GM18858 (cell line): ENCODE results near the gene TMEM184A.

ENCODE experiments used
- ATAC-seq: cut with Tn5 transposase; IDR thresholded peaks from one replicate; pipeline ENCODE4 v1.9.1; 2021; ENCODE audit not compliant: unreplicated experiment

TMEM184A gene

DNA sequence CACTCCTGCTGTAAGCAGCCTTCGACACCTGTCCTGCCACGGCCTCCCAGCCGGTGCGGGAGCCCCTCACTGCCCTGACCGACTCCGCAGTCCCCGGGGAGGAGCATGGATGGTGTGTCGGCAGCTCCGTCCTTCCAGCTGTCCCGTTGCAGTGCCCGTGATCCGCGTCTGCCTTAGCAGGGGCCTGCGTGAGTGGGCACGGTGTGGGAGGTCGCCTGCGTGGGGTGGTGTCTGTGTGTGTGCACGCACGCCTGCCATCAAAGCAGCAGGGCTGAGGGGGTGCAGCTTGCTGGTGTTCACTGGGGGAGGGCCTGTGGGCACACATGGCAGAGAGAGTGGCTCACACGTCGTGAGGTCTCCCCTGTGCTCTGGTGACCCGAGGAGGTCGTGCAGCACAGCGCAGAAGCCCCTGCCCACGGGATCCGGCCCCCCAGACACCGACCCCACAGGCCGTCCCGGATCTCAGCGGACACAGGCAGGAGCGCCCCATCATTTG lies 15.2 kb downstream of the TMEM184A start:
- no peak for ATAC-seq

DNA sequence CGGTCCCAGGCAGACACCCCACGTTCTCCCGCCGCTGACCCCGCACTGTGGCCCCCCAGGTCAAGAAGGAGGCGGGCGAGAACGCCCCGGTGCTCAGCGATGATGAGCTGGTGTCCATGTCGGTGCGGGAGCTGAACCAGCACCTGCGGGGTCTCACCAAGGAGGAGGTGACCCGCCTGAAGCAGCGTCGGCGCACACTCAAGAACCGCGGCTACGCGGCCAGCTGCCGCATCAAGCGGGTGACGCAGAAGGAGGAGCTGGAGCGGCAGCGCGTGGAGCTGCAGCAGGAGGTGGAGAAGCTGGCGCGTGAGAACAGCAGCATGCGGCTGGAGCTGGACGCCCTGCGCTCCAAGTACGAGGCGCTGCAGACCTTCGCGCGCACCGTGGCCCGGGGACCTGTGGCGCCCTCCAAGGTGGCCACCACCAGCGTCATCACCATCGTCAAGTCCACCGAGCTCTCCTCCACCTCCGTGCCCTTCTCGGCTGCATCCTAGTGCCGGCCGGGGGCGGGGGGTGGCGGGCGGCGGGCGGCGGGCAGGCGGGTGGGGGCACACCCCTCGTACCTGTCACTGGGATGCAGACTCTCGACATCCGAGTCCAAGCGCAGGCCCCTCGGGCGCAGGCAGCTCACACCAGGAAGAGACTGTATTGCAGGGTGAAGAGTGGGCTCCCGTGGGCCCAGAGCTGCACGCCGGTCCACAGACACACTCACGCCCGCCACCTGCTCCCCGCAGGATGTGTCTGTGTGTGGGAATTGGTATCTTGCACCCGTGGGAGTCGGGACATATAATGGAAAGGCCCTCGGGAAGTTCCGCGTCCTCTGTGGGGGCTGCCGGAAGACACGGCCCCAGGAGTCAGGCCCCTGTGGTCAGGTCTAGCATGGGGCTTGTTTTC lies 15.9 kb downstream of the TMEM184A start:
- no peak for ATAC-seq

DNA sequence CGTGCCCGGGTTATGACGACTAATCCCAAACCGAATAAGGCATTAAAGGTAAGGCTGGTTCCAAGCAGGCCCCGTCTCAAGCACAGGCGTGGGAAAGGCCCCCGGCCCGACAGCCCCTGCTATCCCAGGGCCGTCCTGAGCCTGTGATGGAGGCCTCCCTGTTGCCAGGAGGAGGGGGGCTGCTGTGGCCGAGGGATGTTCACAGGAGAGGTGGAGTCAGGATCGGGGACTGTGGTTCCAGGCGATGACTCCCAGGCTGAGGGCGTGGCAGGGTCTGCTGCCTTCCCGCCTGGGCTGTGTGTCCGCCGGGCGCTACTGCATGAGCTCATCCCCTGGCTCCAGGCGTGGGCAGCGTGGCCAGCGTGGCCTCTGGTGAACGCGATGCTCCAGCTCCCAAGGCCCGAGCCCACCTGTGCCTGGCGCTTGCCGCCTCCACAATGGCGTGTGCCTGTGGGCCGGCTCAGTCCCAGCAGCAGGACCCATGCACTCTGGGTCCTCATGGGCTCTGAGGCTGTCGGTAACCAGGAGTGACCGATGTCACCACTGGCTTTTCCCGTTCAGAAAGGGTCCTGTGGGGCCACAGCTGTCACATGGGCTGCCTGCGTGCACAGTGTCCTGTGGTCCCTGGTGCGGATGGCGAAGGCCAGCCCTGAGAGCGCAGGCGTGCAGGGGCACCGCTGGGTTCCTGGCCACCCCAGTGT lies 16.7 kb downstream of the TMEM184A start:
- no peak for ATAC-seq

DNA sequence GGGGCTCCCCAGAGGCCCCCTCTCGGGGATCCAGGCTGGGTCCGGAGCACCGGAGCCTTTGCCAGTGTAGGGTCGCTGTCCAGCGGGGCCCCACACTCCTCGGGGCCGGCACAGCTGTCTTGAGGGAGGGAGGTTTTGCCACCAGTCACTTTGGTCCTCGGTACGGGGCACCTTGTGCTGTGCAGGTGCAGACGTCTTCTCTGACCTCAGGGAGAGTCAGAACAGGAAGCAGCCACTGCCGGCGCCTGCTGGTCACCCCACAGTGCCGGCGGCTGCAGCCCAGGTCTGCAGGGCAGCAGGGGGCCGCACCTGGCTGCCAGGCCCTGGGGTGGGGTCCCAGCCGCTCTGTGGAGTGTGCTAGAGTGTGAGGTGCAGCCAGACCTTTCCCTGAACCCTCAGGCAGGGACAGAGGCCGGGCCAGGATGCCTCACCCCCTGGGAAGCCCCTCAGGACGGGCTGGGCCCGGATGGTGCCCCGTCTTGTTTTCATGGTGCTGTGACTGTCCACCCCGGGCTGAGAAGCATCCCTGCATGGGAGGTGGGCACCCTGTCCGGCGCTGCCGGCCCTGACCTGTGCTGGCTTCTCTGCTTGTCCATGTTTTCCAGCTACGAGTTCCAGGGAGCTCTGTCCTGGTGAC lies 17.3 kb downstream of the TMEM184A start:
- no peak for ATAC-seq

DNA sequence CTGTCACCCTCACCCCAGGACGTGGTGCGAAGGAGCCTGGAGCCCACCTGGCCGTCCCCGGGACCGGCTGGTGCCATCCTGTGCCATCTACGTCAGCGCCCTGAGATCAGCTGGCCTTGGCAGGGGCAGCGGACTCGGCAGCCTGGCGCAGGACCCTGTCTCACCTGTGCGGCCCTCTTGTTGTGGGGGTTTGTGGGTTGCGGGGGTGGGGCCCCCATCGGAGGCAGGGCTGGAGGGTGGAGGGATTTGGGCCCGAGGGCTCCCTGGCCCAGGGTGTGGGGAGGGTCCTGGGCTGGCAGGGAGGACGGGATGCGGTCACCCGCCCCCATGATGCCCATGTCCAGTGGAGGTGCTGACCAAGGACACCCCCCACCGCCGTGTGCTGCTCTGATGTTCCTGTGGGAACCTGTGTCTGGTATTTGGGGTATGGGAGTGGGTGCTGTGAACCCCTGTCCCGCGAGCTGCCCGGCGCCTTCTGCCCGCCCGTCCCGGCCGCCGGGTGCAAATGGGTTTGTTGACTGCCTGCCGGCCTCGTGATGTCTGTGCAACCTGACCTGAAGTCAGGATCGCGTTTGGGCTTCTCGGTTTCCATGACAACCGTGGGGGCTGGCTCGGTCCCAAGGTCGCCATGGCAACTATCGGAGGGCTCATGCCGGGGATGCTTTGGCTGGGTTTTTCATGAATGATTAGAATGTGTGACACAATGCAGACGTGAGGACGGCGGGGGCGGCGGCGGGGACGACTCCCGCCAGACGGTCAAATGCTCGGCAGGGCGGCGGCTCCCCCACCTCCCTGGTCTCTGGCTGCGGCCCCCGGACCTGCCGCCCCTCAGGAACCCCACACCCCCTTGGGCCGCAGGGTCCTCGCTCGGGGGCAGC lies 18.2 kb downstream of the TMEM184A start:
- ATAC-seq, result no peak

DNA sequence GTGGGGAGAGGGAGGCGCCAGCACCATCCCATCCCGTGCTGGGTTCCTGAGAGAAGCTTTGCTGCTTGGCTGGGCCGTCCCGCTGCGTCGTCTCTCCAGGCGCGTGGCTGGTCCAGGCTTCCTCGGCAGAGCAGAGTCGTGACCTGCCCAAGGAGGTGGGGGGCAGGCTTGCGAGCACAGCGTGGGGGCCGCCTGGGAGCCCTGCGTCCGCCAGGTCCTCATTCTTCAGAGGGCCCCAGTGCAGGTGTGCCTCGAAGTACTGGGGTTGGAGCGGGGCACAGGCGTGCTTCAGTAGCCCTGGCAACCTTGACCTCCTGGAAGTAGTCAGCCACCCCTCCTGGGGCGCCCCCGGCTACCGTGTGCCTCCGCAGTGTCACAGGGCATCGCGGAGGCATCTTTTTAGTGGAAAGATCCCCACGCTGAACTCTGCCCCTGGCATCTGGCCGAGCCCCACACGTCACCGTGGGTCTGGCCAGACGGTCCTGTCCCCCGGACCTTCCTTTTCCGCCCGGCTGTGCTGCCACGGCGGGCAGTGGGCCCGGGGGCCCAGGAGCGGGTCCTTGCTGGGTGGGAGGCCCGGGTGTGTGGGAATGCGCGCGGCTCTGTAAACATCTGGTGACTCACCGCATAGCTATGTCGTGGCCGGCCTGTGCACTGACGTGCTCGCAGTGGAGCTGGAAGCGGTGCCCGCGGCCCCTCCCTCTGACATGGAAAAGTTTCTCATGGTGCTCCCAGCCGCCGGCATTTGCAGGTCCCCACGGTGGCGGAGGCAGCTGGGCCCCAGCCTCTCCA lies 19.1 kb downstream of the TMEM184A start:
- no peak for ATAC-seq

DNA sequence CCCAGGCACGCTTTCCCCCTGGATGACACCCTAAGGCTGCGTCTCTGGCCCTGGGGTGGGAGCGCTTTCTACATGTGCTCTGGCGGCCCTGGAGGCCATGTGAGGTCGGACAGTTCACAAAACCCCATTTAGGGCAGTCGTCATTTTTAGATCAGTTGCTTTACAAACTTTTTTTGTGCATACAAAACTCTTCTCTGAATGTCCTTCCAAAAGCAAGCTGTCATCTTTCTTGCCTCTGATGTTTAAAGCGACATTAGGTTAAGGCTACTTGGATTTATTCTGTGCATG lies 19.6 kb downstream of the TMEM184A start:
- ATAC-seq, result no peak

DNA sequence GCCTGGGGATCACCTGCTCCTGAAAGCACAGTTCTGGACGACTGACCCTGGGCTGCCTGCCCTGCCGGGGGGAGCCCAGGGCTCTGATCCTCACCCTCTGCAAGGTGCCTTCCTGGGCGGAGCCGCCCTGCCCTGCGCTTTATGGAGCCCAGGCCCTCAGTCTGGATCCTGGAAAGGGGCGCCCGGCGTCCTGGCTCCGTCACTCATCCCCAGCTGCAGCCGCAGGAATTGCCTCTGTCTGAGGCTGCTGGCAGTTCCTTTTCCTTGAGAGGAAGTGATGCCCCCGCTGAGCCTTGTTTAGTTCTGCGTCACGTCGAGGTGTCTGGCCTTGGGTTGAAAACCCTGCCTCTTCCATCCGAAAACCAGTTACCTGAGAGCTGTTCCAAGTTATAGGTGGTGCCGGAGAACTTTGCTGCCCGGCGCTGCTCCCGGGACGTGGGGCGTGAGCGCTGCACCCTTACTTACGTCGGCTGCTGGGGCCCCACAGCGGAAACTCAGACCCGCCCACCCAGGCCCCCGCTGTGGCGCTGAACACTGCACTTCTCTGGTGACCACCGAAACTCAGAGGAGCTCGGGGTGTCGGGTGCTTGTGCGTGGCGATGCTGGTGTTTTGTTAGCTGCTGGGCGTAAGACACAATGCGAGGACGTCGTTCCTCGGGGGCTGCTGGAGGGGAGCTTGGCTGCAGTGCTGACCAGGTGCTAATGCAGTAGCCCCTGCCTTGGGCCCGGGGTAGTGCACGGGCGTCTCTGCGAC lies 20.1 kb downstream of the TMEM184A start:
- ATAC-seq, result no peak

DNA sequence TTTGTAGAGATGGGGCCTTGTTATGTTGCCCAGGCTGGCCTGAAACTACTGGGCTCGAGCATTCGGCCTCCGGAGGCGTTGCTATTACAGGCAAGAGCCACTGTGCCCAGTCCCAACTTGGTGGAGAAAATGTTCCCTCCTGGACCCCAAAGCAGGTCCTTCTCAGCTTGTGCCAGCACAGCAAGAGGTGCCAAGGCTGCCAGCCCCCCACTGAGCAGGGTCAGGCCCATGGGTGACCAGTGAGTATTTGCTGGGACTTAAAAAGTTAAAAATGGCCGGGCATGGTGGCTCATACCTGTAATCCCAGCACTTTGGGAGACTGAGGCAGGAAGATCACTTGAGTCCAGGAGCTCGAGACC lies 20.9 kb downstream of the TMEM184A start:
- ATAC-seq, result no peak

DNA sequence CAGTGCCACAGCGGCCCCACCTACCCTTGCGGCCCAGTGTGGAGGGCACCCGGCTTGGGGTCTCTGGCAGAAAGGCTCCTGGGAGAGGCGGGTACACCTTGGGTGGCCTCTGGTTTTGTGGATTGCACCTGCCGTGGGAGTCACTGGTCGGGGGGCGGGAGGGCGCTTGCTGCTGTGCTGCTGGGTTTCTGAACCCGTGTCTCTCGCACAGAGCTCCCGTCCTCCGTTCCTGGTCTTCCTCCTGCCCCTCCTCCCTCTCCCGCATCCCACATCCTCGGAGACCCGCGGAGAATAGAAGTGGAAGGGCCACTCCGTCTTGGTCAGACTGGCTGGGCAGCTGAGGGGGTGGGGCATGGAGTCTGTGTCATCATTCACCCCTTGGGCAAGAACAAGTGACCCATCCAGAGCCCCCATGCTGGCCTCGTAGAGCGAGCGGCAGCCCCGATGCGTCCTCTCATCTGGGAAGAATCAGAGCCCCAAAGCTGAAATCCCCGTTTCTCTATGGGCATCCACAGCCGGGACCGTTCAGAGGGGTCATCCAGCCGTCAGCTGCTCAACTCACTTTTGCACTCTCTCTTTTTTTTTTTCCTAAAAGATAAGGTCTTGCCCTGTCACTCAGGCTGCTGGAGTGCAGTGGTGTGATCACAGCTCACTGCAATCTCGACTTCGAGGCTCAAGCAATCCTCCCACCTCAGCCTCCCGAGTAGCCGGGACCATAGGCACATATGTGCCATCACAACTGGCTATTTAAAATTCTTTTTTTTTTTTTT lies 21.5 kb downstream of the TMEM184A start:
- ATAC-seq, result no peak

DNA sequence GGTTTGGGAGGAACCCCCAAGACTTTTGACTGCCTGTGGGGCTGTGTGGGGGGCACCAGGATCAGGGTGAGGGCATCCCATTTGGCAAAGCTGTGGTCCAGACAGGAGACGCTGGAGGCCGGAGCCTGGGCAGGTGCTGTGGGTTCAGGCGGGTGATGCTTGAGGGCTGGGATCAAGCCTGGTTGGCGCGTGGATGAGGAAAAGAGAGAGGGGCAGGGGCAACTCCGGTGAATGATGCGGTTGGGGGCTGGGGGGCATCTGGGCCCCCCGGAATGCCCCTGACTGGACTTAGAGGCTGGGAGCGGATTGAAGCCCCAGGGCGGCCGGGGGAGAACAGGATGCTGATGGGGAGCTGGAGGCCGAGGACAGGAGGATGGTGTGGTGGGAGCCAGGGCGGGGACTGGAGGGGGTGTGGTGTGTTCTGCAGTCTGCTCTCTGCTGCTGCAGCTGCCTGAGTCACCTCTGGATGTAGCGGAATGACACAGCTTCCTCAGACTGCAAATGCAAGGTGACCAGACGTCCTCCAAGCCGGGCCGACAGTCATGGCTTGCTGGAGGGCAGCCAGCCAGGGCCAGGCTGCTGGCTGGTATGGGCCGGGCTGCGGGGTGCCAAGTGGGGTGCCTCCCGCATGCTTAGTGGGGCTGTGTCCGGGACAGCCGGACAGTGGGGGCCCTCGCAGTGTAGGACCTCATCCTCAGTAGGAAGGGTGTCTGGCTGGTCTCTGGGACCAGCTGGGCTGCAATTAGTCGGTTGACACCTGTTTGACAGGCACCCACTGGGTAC lies 22.3 kb downstream of the TMEM184A start:
- no peak for ATAC-seq

DNA sequence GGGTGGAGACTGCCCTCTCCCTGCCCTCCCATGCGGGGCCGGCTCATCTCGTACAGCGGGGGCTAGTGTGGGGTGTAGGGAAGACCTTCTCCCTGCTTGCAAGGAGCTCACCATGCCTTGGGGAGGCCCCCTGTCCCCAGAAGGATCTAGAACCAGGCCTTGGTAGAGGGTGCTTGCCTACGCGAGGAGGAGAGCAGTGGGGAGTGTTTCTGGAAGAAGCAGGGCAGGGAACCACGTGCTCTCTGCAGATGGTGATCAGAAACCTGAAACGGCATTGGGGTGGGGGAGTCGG lies 22.8 kb downstream of the TMEM184A start:
- no peak for ATAC-seq

DNA sequence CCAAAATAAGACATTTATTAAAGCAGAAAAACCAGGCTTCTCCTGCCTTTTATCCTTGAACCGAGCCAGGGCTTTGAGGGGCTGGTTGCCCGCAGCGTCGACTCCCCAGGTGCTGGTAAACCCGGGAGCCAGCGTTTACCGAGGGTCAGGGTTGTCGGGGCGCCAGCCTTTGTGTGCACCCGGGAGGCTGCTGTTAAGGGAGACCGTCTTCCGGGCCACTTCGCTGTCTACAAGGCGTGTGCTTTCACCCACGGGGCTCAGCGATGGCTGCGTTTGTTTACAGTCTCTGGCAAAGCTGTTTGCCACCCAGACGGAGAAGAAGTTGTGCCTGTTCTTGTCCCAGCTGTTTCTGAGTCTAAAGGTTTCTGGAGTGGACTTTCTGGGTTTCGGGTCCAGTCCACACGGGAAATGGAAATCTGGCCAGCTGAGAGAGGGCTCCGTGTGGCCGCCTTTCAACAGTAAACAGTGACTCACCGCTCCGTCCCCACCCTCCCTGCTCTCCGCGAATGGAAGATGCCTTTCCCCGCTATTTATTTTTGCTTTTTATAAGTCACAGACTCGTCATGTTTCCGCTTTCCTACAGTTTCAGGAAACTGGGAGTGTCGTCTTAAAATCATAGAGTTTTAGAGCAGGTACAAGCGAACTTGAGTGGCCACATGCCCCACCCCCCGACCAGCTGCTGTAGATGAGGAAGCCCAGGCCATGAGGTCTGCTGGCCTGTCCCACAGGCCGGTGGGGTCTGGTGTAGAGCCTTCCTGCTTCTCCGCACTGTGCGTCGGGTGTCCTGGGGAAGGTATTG lies 23.4 kb downstream of the TMEM184A start:
- ATAC-seq, result no peak

DNA sequence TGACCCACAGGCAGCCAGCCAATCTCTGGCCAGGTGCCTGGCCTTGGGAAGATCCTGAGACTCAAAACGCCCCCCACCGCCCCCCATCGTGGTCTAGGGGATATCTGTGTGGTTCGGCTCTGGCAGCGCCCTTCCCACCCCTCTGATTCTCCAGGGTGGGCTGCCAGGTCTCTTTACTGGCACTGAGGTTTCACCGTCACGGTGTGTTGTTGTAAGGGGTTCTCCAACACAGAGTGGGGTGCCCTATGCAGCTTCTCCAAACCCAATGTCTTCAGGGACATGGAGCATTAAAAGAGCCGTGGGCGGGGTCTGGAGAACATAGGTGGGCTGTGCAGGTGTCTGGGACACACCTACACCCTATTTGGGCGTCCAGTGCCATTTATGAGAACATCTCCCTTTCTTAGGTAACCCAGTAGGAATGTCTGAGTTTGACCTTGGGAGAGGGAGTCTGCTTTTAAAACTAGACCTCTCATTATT lies 24.0 kb downstream of the TMEM184A start:
- no peak for ATAC-seq

DNA sequence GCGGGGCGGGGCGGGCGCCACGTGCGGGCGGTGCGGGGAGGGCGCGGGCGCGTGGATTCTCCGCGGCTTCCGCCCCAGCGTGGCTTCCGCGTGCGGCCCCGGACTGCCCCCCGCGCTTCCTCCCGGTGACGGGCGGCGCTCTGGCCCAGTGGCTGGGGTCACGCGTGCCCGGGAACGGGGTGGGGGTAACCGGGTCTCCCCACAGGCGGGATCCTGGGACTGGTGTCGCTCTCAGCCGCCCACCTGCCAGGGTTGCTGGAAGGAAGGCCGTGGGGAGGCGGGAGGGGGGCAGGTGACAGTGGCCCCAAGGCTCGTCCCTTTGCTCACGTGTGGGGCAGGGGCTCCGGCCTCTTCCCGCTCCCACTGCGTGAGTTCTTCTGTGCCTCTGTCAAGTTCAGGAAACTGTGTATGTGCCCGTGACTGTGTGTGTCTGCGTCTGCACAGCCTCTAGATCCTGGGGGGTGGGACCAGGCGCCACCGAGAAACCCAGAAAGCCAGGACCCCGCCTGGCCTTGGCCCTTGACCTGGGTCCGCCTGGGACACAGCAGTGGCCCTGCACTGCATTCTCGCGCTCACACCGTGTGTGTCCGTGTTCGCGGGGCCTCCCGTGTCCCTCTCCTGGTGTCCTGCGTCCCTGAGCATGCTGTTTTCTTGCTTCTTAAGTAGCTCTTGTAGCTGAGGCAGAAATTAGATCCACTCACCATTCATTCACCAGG lies 24.6 kb downstream of the TMEM184A start:
- ATAC-seq, result no peak

DNA sequence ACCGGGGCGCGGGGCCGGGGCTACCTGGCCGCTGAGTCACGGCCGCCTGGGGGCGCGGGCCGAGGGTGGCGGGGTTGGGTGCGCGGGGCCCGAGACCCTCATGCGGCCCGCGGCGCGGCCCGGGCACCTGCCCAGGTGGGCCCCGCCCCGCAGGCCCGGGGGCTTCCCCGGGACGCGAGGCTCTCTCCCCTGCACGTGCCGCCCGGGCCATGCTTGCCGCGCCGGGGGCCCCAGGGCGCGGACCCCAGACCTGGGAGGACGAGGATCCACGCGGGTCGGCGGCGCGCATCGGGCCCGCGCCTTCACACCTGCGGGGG lies 25.1 kb downstream of the TMEM184A start:
- ATAC-seq, result no peak
